ENCODE measurements around the gene SFN. TPM values are rescaled to one million over a fixed set of nuclear protein-coding genes. Genes with fewer than 3 reads are reported as not detected.

SFN gene
- total and polyA plus RNA-seq, 2 of the 13 experiments (the other 11 are each of a cell fraction or from before 2014, with no cell fraction given) = 4.3 to 5.6 TPM

DNA sequence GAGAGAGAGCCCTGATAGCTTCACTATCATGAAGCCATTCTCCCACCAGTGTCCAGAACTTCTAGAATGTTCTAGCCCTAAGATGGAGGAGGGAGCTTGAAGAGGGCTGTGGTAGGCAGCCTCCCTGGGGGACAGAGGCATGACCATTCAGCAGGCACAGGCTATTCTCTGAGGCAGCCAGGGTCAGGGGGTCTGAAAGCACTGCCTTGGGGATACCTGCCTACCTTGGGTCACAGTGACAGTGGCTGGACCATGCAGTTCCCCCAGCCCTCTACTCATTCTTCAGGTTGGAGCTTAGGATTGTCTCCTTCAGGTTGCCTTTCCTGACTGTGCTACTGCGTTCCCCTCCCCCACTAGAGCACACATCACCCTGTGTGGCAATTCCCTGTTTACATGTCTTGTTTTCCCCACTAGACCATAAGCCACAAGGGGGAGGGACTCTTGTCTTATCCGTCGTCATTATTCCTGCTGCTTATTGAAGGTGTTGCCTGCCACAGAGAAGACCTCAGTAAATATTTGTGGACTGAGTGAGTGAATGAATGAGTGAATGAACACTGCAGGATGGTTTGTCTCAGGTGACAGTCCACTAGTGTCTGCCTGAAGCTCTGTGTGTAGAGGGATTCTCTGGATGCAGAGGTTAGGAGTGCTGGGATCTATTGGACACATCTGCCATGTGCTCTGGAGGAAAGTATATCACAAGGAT is 31.3 kb upstream of the SFN start (continued):
- TF ChIP-seq, protein P1, sequence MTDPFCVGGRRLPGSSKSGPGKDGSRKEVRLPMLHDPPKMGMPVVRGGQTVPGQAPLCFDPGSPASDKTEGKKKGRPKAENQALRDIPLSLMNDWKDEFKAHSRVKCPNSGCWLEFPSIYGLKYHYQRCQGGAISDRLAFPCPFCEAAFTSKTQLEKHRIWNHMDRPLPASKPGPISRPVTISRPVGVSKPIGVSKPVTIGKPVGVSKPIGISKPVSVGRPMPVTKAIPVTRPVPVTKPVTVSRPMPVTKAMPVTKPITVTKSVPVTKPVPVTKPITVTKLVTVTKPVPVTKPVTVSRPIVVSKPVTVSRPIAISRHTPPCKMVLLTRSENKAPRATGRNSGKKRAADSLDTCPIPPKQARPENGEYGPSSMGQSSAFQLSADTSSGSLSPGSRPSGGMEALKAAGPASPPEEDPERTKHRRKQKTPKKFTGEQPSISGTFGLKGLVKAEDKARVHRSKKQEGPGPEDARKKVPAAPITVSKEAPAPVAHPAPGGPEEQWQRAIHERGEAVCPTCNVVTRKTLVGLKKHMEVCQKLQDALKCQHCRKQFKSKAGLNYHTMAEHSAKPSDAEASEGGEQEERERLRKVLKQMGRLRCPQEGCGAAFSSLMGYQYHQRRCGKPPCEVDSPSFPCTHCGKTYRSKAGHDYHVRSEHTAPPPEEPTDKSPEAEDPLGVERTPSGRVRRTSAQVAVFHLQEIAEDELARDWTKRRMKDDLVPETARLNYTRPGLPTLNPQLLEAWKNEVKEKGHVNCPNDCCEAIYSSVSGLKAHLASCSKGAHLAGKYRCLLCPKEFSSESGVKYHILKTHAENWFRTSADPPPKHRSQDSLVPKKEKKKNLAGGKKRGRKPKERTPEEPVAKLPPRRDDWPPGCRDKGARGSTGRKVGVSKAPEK (CRISPR knock-in tag; IDR thresholded peaks at IDR 0.05; ENCODE audit: borderline replicate concordance) = no peak
- TF ChIP-seq ZNF121 (CRISPR knock-in tag; IDR thresholded peaks at IDR 0.05) = no peak
- TF ChIP-seq ZNF746 (CRISPR knock-in tag; IDR thresholded peaks at IDR 0.05) = 0 out of 2 replicates have a peak, but pooled peaks have one; percentile 62
- no peak for TF ChIP-seq KLF9 (CRISPR knock-in tag; IDR thresholded peaks at IDR 0.05; ENCODE audit: low read depth)
- TF ChIP-seq NR2F6 (IDR thresholded peaks at IDR 0.05) = peak; percentile 33
- peak; percentile 78 for TF ChIP-seq NR2F6 (CRISPR knock-in tag; IDR thresholded peaks at IDR 0.05)
- no peak for TF ChIP-seq SYNCRIP (IDR thresholded peaks at IDR 0.05; ENCODE audit: insufficient read depth, low read depth, low read length)
- TF ChIP-seq, protein P2, sequence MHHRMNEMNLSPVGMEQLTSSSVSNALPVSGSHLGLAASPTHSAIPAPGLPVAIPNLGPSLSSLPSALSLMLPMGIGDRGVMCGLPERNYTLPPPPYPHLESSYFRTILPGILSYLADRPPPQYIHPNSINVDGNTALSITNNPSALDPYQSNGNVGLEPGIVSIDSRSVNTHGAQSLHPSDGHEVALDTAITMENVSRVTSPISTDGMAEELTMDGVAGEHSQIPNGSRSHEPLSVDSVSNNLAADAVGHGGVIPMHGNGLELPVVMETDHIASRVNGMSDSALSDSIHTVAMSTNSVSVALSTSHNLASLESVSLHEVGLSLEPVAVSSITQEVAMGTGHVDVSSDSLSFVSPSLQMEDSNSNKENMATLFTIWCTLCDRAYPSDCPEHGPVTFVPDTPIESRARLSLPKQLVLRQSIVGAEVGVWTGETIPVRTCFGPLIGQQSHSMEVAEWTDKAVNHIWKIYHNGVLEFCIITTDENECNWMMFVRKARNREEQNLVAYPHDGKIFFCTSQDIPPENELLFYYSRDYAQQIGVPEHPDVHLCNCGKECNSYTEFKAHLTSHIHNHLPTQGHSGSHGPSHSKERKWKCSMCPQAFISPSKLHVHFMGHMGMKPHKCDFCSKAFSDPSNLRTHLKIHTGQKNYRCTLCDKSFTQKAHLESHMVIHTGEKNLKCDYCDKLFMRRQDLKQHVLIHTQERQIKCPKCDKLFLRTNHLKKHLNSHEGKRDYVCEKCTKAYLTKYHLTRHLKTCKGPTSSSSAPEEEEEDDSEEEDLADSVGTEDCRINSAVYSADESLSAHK (CRISPR knock-in tag; IDR thresholded peaks at IDR 0.05; ENCODE audit: borderline replicate concordance) = no peak
- no peak for TF ChIP-seq SRSF1 (optimal IDR thresholded peaks at IDR 0.05; ENCODE audit: low read depth, low read length)
- TF ChIP-seq HMG20A (CRISPR knock-in tag; IDR thresholded peaks at IDR 0.05; ENCODE audit: borderline replicate concordance) = peak; percentile 79; the same call in 1 of the 2 replicates
- TF ChIP-seq ZFP41 (CRISPR knock-in tag; IDR thresholded peaks at IDR 0.05; ENCODE audit: borderline replicate concordance) = no peak
- TF ChIP-seq RFX1 (IDR thresholded peaks at IDR 0.05) = no peak
- no peak for TF ChIP-seq TMF1 (CRISPR knock-in tag; IDR thresholded peaks at IDR 0.05; ENCODE audit: low read depth)
- no peak for TF ChIP-seq STAG1 (CRISPR knock-in tag; IDR thresholded peaks at IDR 0.05)
- TF ChIP-seq, protein P3, sequence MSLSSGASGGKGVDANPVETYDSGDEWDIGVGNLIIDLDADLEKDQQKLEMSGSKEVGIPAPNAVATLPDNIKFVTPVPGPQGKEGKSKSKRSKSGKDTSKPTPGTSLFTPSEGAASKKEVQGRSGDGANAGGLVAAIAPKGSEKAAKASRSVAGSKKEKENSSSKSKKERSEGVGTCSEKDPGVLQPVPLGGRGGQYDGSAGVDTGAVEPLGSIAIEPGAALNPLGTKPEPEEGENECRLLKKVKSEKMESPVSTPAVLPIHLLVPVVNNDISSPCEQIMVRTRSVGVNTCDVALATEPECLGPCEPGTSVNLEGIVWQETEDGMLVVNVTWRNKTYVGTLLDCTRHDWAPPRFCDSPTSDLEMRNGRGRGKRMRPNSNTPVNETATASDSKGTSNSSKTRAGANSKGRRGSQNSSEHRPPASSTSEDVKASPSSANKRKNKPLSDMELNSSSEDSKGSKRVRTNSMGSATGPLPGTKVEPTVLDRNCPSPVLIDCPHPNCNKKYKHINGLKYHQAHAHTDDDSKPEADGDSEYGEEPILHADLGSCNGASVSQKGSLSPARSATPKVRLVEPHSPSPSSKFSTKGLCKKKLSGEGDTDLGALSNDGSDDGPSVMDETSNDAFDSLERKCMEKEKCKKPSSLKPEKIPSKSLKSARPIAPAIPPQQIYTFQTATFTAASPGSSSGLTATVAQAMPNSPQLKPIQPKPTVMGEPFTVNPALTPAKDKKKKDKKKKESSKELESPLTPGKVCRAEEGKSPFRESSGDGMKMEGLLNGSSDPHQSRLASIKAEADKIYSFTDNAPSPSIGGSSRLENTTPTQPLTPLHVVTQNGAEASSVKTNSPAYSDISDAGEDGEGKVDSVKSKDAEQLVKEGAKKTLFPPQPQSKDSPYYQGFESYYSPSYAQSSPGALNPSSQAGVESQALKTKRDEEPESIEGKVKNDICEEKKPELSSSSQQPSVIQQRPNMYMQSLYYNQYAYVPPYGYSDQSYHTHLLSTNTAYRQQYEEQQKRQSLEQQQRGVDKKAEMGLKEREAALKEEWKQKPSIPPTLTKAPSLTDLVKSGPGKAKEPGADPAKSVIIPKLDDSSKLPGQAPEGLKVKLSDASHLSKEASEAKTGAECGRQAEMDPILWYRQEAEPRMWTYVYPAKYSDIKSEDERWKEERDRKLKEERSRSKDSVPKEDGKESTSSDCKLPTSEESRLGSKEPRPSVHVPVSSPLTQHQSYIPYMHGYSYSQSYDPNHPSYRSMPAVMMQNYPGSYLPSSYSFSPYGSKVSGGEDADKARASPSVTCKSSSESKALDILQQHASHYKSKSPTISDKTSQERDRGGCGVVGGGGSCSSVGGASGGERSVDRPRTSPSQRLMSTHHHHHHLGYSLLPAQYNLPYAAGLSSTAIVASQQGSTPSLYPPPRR (CRISPR knock-in tag; IDR thresholded peaks at IDR 0.05; ENCODE audit: borderline replicate concordance) = peak; percentile 87
- TF ChIP-seq, protein P4, sequence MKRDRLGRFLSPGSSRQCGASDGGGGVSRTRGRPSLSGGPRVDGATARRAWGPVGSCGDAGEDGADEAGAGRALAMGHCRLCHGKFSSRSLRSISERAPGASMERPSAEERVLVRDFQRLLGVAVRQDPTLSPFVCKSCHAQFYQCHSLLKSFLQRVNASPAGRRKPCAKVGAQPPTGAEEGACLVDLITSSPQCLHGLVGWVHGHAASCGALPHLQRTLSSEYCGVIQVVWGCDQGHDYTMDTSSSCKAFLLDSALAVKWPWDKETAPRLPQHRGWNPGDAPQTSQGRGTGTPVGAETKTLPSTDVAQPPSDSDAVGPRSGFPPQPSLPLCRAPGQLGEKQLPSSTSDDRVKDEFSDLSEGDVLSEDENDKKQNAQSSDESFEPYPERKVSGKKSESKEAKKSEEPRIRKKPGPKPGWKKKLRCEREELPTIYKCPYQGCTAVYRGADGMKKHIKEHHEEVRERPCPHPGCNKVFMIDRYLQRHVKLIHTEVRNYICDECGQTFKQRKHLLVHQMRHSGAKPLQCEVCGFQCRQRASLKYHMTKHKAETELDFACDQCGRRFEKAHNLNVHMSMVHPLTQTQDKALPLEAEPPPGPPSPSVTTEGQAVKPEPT (CRISPR knock-in tag; IDR thresholded peaks at IDR 0.05; ENCODE audit: low read depth) = no peak
- TF ChIP-seq MIXL1 (CRISPR knock-in tag; IDR thresholded peaks at IDR 0.05) = peak; percentile 75; the same call in 1 of the 2 replicates

Measured in HepG2 (cell line).